Measurements from ENCODE around the gene WWC2. TPM values are rescaled to one million over a fixed set of nuclear protein-coding genes. Genes with fewer than 3 reads are reported as not detected.

The WWC2 gene
- total RNA-seq, 1 experiment from 2014 or later, result 126 TPM

DNA sequence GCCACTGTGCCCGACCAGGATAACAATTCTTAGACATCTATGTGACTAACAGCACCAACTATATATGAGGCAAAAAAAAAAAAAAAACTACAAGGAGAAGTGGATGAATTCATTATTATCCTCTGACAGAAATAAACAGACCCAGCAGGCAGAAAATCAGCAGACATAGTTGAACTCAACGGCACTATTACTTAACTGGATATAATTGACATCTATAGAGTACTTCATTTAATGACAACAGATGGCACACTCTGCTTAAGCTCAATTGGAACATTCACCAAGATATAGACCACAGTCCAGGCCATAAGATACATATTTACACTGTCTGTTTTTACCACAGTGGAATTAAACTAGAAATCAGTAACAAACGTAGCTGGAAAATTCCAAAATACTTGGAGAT is 207.8 kb downstream of the WWC2 start:
- POLR2A ChIA-PET, result no interaction called here
- CTCF ChIA-PET, result no interaction called here
- Mint-ChIP-seq H3K4me1 (no peaks in the 10 kb centered on the region), H3K4me3 (no peak overlapping the region), H3K27ac (no peak overlapping the region), H3K36me3 (peaks cover 30% of the 10 kb centered on the region), H3K9me3 (no peaks in the 10 kb centered on the region), H3K27me3 (ENCODE audit: low read depth) (no peaks in the 10 kb centered on the region)
- TF ChIP-seq, protein P1, sequence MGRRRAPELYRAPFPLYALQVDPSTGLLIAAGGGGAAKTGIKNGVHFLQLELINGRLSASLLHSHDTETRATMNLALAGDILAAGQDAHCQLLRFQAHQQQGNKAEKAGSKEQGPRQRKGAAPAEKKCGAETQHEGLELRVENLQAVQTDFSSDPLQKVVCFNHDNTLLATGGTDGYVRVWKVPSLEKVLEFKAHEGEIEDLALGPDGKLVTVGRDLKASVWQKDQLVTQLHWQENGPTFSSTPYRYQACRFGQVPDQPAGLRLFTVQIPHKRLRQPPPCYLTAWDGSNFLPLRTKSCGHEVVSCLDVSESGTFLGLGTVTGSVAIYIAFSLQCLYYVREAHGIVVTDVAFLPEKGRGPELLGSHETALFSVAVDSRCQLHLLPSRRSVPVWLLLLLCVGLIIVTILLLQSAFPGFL (CRISPR knock-in tag; IDR thresholded peaks at IDR 0.05; ENCODE audit: borderline replicate concordance), result no peak
- TF ChIP-seq JUN (CRISPR knock-in tag; IDR thresholded peaks at IDR 0.05) (no peak), RELA (CRISPR knock-in tag; IDR thresholded peaks at IDR 0.05; ENCODE audit: borderline replicate concordance) (no peak), ZNF416 (CRISPR knock-in tag; IDR thresholded peaks at IDR 0.05) (no peak), ZNF423 (CRISPR knock-in tag; IDR thresholded peaks at IDR 0.05) (no peak), KAT7 (CRISPR knock-in tag; IDR thresholded peaks at IDR 0.05; ENCODE audit: borderline replicate concordance) (no peak), ATF1 (CRISPR knock-in tag; IDR thresholded peaks at IDR 0.05) (no peak), ZNF671 (CRISPR knock-in tag; IDR thresholded peaks at IDR 0.05) (no peak), CBFB (CRISPR knock-in tag; IDR thresholded peaks at IDR 0.05; ENCODE audit: low read depth) (no peak), TEAD1 (CRISPR knock-in tag; IDR thresholded peaks at IDR 0.05) (no peak), ZNF263 (CRISPR knock-in tag; IDR thresholded peaks at IDR 0.05; ENCODE audit: low read depth) (no peak), ATF6 (CRISPR knock-in tag; IDR thresholded peaks at IDR 0.05) (no peak), ZNF232 (CRISPR knock-in tag; IDR thresholded peaks at IDR 0.05) (no peak), NR3C1 (CRISPR knock-in tag; conservative IDR thresholded peaks at IDR 0.05; ENCODE audit: low read depth) (no peak), EMX1 (CRISPR knock-in tag; IDR thresholded peaks at IDR 0.05) (no peak)
- TF ChIP-seq, protein P2, sequence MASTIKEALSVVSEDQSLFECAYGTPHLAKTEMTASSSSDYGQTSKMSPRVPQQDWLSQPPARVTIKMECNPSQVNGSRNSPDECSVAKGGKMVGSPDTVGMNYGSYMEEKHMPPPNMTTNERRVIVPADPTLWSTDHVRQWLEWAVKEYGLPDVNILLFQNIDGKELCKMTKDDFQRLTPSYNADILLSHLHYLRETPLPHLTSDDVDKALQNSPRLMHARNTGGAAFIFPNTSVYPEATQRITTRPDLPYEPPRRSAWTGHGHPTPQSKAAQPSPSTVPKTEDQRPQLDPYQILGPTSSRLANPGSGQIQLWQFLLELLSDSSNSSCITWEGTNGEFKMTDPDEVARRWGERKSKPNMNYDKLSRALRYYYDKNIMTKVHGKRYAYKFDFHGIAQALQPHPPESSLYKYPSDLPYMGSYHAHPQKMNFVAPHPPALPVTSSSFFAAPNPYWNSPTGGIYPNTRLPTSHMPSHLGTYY (CRISPR knock-in tag; IDR thresholded peaks at IDR 0.05), result no peak
- TF ChIP-seq, protein P3, sequence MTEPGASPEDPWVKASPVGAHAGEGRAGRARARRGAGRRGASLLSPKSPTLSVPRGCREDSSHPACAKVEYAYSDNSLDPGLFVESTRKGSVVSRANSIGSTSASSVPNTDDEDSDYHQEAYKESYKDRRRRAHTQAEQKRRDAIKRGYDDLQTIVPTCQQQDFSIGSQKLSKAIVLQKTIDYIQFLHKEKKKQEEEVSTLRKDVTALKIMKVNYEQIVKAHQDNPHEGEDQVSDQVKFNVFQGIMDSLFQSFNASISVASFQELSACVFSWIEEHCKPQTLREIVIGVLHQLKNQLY (CRISPR knock-in tag; IDR thresholded peaks at IDR 0.05), result no peak
- TF ChIP-seq, protein P4, sequence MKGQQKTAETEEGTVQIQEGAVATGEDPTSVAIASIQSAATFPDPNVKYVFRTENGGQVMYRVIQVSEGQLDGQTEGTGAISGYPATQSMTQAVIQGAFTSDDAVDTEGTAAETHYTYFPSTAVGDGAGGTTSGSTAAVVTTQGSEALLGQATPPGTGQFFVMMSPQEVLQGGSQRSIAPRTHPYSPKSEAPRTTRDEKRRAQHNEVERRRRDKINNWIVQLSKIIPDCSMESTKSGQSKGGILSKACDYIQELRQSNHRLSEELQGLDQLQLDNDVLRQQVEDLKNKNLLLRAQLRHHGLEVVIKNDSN (CRISPR knock-in tag; IDR thresholded peaks at IDR 0.05), result no peak
- TF ChIP-seq, protein P5, sequence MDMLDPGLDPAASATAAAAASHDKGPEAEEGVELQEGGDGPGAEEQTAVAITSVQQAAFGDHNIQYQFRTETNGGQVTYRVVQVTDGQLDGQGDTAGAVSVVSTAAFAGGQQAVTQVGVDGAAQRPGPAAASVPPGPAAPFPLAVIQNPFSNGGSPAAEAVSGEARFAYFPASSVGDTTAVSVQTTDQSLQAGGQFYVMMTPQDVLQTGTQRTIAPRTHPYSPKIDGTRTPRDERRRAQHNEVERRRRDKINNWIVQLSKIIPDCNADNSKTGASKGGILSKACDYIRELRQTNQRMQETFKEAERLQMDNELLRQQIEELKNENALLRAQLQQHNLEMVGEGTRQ (CRISPR knock-in tag; IDR thresholded peaks at IDR 0.05), result no peak
- DNase-seq (ENCODE audit: low spot score), result no peak
- no peak for ATAC-seq

DNA sequence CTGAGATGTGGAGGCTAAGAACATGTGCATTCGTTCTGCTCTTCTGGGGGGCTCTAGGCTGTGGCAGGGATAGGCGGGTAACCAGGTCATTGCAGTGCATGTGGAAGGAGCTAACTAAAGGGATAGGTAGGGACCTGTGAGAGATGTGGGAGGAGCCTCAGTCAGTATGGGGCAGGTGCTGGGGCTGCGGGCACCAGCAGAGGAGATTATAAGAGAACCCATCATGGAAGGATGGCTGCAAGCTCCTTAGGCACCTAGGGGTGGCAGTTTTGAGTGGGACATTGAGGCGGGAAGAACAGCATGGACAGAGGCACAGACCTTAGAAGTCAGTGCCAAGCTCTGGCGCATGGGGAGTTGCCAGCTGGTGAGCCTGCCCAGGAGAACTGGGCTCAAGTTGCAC is 213.8 kb downstream of the WWC2 start:
- no peak overlapping the region for H3K4me3 Mint-ChIP-seq
- ChIA-PET CTCF (no interaction called here), POLR2A (no interaction called here)
- DNase-seq (ENCODE audit: low spot score), result no peak
- no peaks in the 10 kb centered on the region for H3K27me3 Mint-ChIP-seq (ENCODE audit: low read depth)
- no peaks in the 10 kb centered on the region for H3K4me1 Mint-ChIP-seq
- H3K36me3 Mint-ChIP-seq, result peaks cover 47% of the 10 kb centered on the region
- no peak for ATAC-seq
- H3K27ac Mint-ChIP-seq, result no peak overlapping the region; the same call in 1 of the 2 replicates
- no peaks in the 10 kb centered on the region for H3K9me3 Mint-ChIP-seq
- TF ChIP-seq NR2C2 (CRISPR knock-in tag; IDR thresholded peaks at IDR 0.05) (no peak), SMAD3 (CRISPR knock-in tag; IDR thresholded peaks at IDR 0.05; ENCODE audit: borderline replicate concordance) (no peak), NFE2L1 (CRISPR knock-in tag; IDR thresholded peaks at IDR 0.05) (no peak), FOXJ3 (CRISPR knock-in tag; IDR thresholded peaks at IDR 0.05; ENCODE audit: borderline replicate concordance) (no peak), HMGA2 (CRISPR knock-in tag; IDR thresholded peaks at IDR 0.05) (no peak), ZSCAN18 (CRISPR knock-in tag; IDR thresholded peaks at IDR 0.05) (no peak)
- TF ChIP-seq, protein P6, sequence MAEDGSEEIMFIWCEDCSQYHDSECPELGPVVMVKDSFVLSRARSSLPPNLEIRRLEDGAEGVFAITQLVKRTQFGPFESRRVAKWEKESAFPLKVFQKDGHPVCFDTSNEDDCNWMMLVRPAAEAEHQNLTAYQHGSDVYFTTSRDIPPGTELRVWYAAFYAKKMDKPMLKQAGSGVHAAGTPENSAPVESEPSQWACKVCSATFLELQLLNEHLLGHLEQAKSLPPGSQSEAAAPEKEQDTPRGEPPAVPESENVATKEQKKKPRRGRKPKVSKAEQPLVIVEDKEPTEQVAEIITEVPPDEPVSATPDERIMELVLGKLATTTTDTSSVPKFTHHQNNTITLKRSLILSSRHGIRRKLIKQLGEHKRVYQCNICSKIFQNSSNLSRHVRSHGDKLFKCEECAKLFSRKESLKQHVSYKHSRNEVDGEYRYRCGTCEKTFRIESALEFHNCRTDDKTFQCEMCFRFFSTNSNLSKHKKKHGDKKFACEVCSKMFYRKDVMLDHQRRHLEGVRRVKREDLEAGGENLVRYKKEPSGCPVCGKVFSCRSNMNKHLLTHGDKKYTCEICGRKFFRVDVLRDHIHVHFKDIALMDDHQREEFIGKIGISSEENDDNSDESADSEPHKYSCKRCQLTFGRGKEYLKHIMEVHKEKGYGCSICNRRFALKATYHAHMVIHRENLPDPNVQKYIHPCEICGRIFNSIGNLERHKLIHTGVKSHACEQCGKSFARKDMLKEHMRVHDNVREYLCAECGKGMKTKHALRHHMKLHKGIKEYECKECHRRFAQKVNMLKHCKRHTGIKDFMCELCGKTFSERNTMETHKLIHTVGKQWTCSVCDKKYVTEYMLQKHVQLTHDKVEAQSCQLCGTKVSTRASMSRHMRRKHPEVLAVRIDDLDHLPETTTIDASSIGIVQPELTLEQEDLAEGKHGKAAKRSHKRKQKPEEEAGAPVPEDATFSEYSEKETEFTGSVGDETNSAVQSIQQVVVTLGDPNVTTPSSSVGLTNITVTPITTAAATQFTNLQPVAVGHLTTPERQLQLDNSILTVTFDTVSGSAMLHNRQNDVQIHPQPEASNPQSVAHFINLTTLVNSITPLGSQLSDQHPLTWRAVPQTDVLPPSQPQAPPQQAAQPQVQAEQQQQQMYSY (CRISPR knock-in tag; IDR thresholded peaks at IDR 0.05), result no peak
